Measurements from ENCODE around the gene PHRF1.

- TF ChIP-seq CTCF (IDR thresholded peaks at IDR 0.05) (no peak), POLR2A (IDR thresholded peaks at IDR 0.05) (no peak)
These were observed 63.9 kb downstream of the PHRF1 start for GRCh38 chr11:640021-640706.
